ENCODE data around the gene LSM14A. TPM values are rescaled to one million over a fixed set of nuclear protein-coding genes. Genes with fewer than 3 reads are reported as not detected.
"Not testable (repeated sequence)": the region's sequence is repeated elsewhere in the genome, so short reads cannot be mapped to it uniquely, and the experiment has no call there.

Gene LSM14A
- total RNA-seq, 1 donor from 2014 or later = 65.4 TPM

GRCh38 chr19:34214040-34214439 is 41.7 kb downstream of the LSM14A start:
- Histone ChIP-seq H3K9me3 (replicated peaks) (no peaks in the 10 kb centered on the region), H3K4me3 (no peak overlapping the region), H3K4me1 (no peaks in the 10 kb centered on the region), H3K36me3 (peaks cover 83% of the 10 kb centered on the region), H3K27me3 (ENCODE audit: low read depth) (no peaks in the 10 kb centered on the region), H3K27ac (replicated peaks) (no peak overlapping the region)
- DNase-seq = no peak
- TF ChIP-seq CTCF (IDR thresholded peaks at IDR 0.05; ENCODE audit: borderline replicate concordance) = no peak
- intact Hi-C loops (cut with micrococcal nuclease) = no loop called here

- no peak overlapping the region for H3K27ac ChIP-seq (replicated peaks)
- H3K27me3 ChIP-seq (ENCODE audit: low read depth) = no peaks in the 10 kb centered on the region
- no peak overlapping the region for H3K4me3 ChIP-seq
- no peak for DNase-seq
- no peaks in the 10 kb centered on the region for H3K9me3 ChIP-seq (replicated peaks)
- H3K4me1 ChIP-seq = no peaks in the 10 kb centered on the region
- intact Hi-C loops (cut with micrococcal nuclease) = no loop called here
- TF ChIP-seq CTCF (IDR thresholded peaks at IDR 0.05; ENCODE audit: borderline replicate concordance) = no peak
- peaks cover 83% of the 10 kb centered on the region for H3K36me3 ChIP-seq
These were observed 42.8 kb downstream of the LSM14A start for GRCh38 chr19:34215006-34215665.

GRCh38 chr19:34215666-34216038 is 43.3 kb downstream of the LSM14A start:
- H3K36me3 ChIP-seq = peaks cover 80% of the 10 kb centered on the region
- H3K9me3 ChIP-seq (replicated peaks) = no peaks in the 10 kb centered on the region
- no peaks in the 10 kb centered on the region for H3K27me3 ChIP-seq (ENCODE audit: low read depth)
- no peak for TF ChIP-seq CTCF (IDR thresholded peaks at IDR 0.05; ENCODE audit: borderline replicate concordance)
- no peak overlapping the region for H3K27ac ChIP-seq (replicated peaks)
- intact Hi-C loops (cut with micrococcal nuclease) = no loop called here
- no peak overlapping the region for H3K4me3 ChIP-seq
- DNase-seq = no peak
- H3K4me1 ChIP-seq = peaks cover 5% of the 10 kb centered on the region

GRCh38 chr19:34216745-34217219 is 44.5 kb downstream of the LSM14A start:
- DNase-seq; H3K4me1 ChIP-seq; H3K27ac ChIP-seq (replicated peaks); H3K9me3 ChIP-seq (replicated peaks); intact Hi-C loops (cut with micrococcal nuclease); H3K4me3 ChIP-seq; H3K27me3 ChIP-seq (ENCODE audit: low read depth): not testable (repeated sequence)
- peaks cover 81% of the 10 kb centered on the region for H3K36me3 ChIP-seq

GRCh38 chr19:34217952-34218817 is 45.9 kb downstream of the LSM14A start:
- DNase-seq = no peak
- intact Hi-C loops (cut with micrococcal nuclease) = no loop called here
- H3K4me1 ChIP-seq = peaks cover 6% of the 10 kb centered on the region
- H3K36me3 ChIP-seq = peaks cover 81% of the 10 kb centered on the region
- H3K9me3 ChIP-seq (replicated peaks) = no peaks in the 10 kb centered on the region
- H3K4me3 ChIP-seq = no peak overlapping the region
- H3K27me3 ChIP-seq (ENCODE audit: low read depth) = no peaks in the 10 kb centered on the region
- TF ChIP-seq CTCF (IDR thresholded peaks at IDR 0.05; ENCODE audit: borderline replicate concordance) = no peak
- no peak overlapping the region for H3K27ac ChIP-seq (replicated peaks)

GRCh38 chr19:34218818-34219164 is 46.5 kb downstream of the LSM14A start:
- Histone ChIP-seq H3K27ac (replicated peaks) (no peak overlapping the region), H3K4me3 (no peak overlapping the region), H3K27me3 (ENCODE audit: low read depth) (no peaks in the 10 kb centered on the region), H3K4me1 (peaks cover 6% of the 10 kb centered on the region), H3K36me3 (peaks cover 83% of the 10 kb centered on the region), H3K9me3 (replicated peaks) (no peaks in the 10 kb centered on the region)
- DNase-seq = no peak
- TF ChIP-seq CTCF (IDR thresholded peaks at IDR 0.05; ENCODE audit: borderline replicate concordance) = no peak
- intact Hi-C loops (cut with micrococcal nuclease) = no loop called here

Measured in left ventricle myocardium inferior (tissue), 1 donor.